HG02870 (cell line): ENCODE results near the gene RNF138.
A peak's percentile ranks its signal among the peaks of the same experiment; 100 is the strongest.
"Not testable (repeated sequence)": the region's sequence is repeated elsewhere in the genome, so short reads cannot be mapped to it uniquely, and the experiment has no call there.

Experiments used
- ATAC-seq: cut with Tn5 transposase; IDR thresholded peaks from one replicate; pipeline ENCODE4 v1.9.1; 2021; ENCODE audit warnings: mild to moderate bottlenecking, moderate library complexity; ENCODE audit not compliant: unreplicated experiment

RNF138 gene

GRCh38 chr18:32095192-32095899 is 3.7 kb downstream of the RNF138 start:
- ATAC-seq: no peak

- ATAC-seq: no peak
Measured at GRCh38 chr18:32095900-32096229, 4.2 kb downstream of the RNF138 start.

GRCh38 chr18:32096946-32097345 is 5.3 kb downstream of the RNF138 start:
- ATAC-seq: no peak

GRCh38 chr18:32104516-32104915 is 12.8 kb downstream of the RNF138 start:
- no peak for ATAC-seq

GRCh38 chr18:32110005-32110404 is 18.3 kb downstream of the RNF138 start:
- no peak for ATAC-seq

GRCh38 chr18:32111706-32112105 is 20.0 kb downstream of the RNF138 start:
- no peak for ATAC-seq

GRCh38 chr18:32112826-32113225 is 21.2 kb downstream of the RNF138 start:
- no peak for ATAC-seq

- ATAC-seq: no peak
Measured at GRCh38 chr18:32114293-32114942, 22.7 kb downstream of the RNF138 start.

- ATAC-seq: no peak
Measured at GRCh38 chr18:32122039-32122438, 30.4 kb downstream of the RNF138 start.

GRCh38 chr18:32126538-32126937 is 34.9 kb downstream of the RNF138 start:
- no peak for ATAC-seq

GRCh38 chr18:32135625-32136024 is 44.0 kb downstream of the RNF138 start:
- ATAC-seq: no peak

- no peak for ATAC-seq
Measured at GRCh38 chr18:32138332-32138982, 46.8 kb downstream of the RNF138 start.

- ATAC-seq: no peak
Measured at GRCh38 chr18:32139835-32140283, 48.2 kb downstream of the RNF138 start.

- no peak for ATAC-seq
Measured at GRCh38 chr18:32148185-32148870, 56.7 kb downstream of the RNF138 start.

GRCh38 chr18:32152705-32153448 is 61.2 kb downstream of the RNF138 start:
- peak; percentile 91 for ATAC-seq

- ATAC-seq: no peak
Measured at GRCh38 chr18:32156855-32157254, 65.2 kb downstream of the RNF138 start.

- no peak for ATAC-seq
Measured at GRCh38 chr18:32157580-32157979, 65.9 kb downstream of the RNF138 start.

- ATAC-seq: peak; percentile 84
Measured at GRCh38 chr18:32158108-32158624, 66.5 kb downstream of the RNF138 start.

- ATAC-seq: not testable (repeated sequence)
Measured at GRCh38 chr18:32158631-32159030, 67.0 kb downstream of the RNF138 start.

- ATAC-seq: no peak
Measured at GRCh38 chr18:32160547-32160946, 68.9 kb downstream of the RNF138 start.
